Measurements from ENCODE around the gene MZT1.

GRCh38 chr13:72662548-72662947 is 64.9 kb downstream of the MZT1 start:
- no peak for TF ChIP-seq EZH2phosphoT487 (IDR thresholded peaks at IDR 0.05; ENCODE audit: unreplicated experiment)
- no peak for TF ChIP-seq REST (IDR thresholded peaks at IDR 0.05; ENCODE audit: unreplicated experiment)
- TF ChIP-seq CTCF (conservative IDR thresholded peaks at IDR 0.05; ENCODE audit: low read depth in 2 of 2): no peak
- TF ChIP-seq POLR2AphosphoS5 (IDR thresholded peaks at IDR 0.05; ENCODE audit: low read depth): no peak
- TF ChIP-seq JUNB (IDR thresholded peaks at IDR 0.05; ENCODE audit: unreplicated experiment): no peak
- no peak for TF ChIP-seq EZH2 (IDR thresholded peaks at IDR 0.05; ENCODE audit: low read depth, unreplicated experiment)
- TF ChIP-seq CREB1 (CRISPR knock-in tag; IDR thresholded peaks at IDR 0.05; ENCODE audit: low read depth): no peak

Measured in GM23338 (cell line).